ENCODE results near the gene FHAD1. TPM values are rescaled to one million over a fixed set of nuclear protein-coding genes. Genes with fewer than 3 reads are reported as not detected.
"Not testable (repeated sequence)": the region's sequence is repeated elsewhere in the genome, so short reads cannot be mapped to it uniquely, and the experiment has no call there.

Gene FHAD1
- total RNA-seq, 2 experiments from 2014 or later, result 0.34 to 0.64 TPM

DNA sequence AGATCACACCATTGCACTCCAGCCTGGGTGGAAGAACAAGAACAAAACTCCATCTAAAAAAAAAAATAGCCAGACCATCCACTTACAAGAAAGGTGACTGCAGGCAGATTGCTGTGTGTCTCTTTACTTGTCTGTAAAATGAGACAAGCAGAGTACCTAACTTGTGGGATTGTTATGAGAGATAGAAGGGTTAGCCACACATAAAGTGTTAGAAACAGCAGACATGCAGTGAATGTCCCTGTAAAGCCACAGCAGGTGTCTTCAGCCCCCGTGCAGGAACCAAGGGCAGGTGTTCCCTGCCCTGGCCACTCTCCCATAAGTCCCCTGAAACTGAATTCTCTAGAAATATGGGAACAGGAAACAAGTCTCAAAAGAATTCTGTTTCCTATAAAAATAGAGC, 121.9 kb downstream of the FHAD1 start:
- Mint-ChIP-seq H3K4me3 (no peak overlapping the region), H3K4me1 (no peaks in the 10 kb centered on the region), H3K9me3 (no peaks in the 10 kb centered on the region), H3K27ac (no peak overlapping the region), H3K27me3 (peaks cover 27% of the 10 kb centered on the region), H3K36me3 (no peaks in the 10 kb centered on the region)
- DNase-seq, result no peak
- POLR2A ChIA-PET, result no interaction called here
- no peak for ATAC-seq (ENCODE audit: low read depth)

DNA sequence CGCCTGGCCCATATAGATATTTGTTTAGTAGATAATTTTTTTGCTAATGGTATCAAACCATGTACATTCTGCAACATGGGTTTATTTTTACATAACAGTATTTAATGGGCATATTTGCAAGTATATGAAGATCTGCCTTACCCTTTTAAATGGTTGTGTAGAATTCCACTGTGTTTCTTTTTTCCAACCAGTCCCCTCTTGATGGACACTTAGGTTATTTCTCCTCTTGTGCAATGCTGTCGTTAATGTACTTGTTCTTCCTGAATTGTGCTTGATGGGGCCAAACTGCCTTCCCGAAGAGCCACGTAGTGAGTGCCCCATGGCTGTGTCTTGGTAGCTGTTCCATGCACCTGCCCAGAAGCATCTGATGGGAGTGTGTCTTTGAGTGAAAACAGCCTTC, 123.2 kb downstream of the FHAD1 start:
- POLR2A ChIA-PET, result no interaction called here
- Mint-ChIP-seq H3K4me1 (no peaks in the 10 kb centered on the region), H3K4me3 (no peak overlapping the region), H3K36me3 (no peaks in the 10 kb centered on the region), H3K27ac (no peak overlapping the region), H3K27me3 (peaks cover 23% of the 10 kb centered on the region), H3K9me3 (no peaks in the 10 kb centered on the region)
- no peak for DNase-seq
- no peak for ATAC-seq (ENCODE audit: low read depth)

DNA sequence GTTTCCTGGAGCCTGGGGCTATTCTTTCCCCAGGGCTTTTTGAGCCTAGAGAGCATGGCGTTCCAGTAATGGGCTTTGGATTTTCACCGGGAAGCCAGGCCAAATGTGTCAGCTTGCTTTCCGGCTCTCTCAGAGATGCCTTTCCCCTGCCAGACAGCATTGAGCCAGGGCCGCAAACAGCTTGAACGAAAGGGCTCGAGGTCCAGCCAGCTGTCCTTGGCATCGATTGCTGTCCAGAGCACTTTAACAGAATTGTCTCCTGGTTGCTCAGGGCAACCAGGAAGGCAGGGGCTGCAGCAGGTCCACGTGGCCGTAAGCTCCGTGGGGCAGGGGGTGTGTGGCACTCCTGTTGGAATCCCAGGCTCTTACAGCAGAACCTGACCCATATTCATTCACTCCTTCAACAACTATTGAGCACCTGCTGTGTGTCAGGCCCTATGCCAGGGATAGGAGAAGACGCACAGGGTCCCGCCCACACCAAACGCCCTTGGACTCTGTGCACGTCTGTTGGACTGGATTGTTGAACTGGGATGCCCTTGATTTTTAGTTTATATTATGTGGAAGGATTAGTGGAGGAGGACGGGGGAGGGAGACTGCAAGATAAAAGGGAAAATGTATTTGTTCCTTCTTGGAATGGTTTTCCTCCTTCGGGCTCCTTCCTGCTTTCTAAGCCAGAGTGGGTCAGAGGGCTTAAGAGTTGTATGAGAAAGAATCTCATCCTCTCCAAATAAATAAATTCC, 123.9 kb downstream of the FHAD1 start:
- Mint-ChIP-seq H3K4me3 (no peak overlapping the region), H3K36me3 (no peaks in the 10 kb centered on the region), H3K9me3 (no peaks in the 10 kb centered on the region), H3K27me3 (peaks cover 23% of the 10 kb centered on the region), H3K27ac (no peak overlapping the region), H3K4me1 (no peaks in the 10 kb centered on the region)
- ATAC-seq (ENCODE audit: low read depth) (no peak), DNase-seq (no peak)
- POLR2A ChIA-PET, result no interaction called here

DNA sequence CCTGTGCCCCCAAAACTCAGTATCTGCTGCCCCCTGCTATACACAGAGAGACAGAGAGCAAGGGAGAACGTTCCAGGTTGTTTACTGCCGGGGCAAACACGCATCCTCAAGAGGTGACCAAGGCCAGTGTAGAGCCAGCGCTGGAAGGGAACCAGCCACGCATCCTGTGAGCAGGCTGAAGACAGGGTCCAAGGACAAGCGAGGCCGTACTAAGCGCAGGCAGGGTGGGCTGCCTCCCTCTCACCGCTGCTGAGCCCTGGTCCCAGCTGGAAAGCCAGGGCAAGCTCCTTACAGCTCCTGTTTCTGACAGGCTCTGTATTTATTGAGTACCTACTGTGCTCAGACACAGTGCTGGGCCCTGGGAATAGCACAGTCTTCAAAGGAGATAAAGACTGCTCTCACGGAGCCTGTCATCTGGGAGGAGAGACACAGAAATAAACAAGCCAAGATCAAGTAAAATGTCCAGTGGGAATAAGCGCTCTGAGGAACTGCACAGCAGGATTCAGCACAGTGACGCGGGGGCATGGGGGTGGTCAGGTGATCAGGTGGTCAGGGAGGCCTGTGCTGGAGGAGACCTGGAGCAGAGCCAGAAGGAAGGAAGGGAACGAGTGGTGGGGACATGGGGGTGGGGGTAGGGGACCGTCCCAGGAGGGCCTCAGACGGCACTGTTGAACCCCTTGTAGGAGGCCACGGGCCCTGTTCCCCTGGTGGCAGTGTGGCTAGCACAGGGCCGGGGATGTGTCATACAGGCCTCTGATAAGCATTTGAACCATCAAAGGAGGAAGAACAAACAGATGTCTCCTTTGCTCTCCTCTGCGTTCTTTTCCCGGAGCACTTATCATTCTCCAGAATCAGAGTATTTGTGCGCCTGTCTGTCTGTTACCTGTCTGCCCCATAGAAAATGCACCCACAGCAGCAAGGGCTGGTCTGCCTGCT, 124.9 kb downstream of the FHAD1 start:
- Mint-ChIP-seq H3K36me3 (no peaks in the 10 kb centered on the region), H3K27ac (no peak overlapping the region), H3K27me3 (peaks cover 23% of the 10 kb centered on the region), H3K4me3 (no peak overlapping the region), H3K9me3 (no peaks in the 10 kb centered on the region), H3K4me1 (no peaks in the 10 kb centered on the region)
- DNase-seq (no peak), ATAC-seq (ENCODE audit: low read depth) (no peak)
- POLR2A ChIA-PET, result no interaction called here

DNA sequence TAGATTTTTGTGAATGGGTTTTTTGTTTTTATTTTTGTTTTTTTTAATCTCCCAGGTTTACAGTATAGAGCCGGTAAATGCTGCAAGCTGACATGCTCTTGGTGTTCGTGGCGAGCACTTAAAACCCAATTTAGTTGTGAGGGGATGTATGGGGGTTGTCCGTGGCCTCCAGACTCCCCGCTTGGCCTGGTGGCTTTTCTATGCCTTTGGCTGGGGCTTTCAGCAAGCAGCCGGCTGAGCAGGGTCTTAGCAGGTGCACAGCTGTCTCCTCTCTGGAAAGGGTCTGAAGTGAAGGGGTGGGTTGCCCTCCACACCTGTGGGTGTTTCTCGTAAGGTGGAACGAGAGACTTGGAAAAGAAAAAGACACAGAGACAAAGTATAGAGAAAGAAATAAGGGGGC, 131.7 kb downstream of the FHAD1 start:
- H3K4me1 Mint-ChIP-seq, result no peaks in the 10 kb centered on the region
- DNase-seq (no peak), ATAC-seq (ENCODE audit: low read depth) (no peak)
- H3K4me3 Mint-ChIP-seq, result no peak overlapping the region
- POLR2A ChIA-PET, result no interaction called here
- no peaks in the 10 kb centered on the region for H3K36me3 Mint-ChIP-seq
- no peaks in the 10 kb centered on the region for H3K9me3 Mint-ChIP-seq
- H3K27ac Mint-ChIP-seq, result no peak overlapping the region
- H3K27me3 Mint-ChIP-seq, result peaks cover 27% of the 10 kb centered on the region

DNA sequence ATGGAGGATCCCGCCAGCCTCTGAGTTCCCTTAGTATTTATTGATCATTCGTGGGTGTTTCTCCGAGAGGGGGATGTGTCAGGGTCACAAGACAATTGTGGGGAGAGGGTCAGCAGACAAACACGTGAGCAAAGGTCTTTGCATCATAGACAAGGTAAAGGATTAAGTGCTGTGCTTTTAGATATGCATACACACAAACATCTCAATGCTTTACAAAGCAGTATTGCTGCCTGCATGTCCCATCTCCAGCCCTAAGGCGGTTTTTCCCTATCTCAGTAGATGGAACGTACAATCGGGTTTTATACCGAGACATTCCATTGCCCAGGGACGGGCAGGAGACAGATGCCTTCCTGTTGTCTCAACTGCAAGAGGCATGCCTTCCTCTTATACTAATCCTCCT, 132.1 kb downstream of the FHAD1 start:
- POLR2A ChIA-PET; DNase-seq; H3K4me3 Mint-ChIP-seq; H3K27ac Mint-ChIP-seq; H3K36me3 Mint-ChIP-seq; ATAC-seq (ENCODE audit: low read depth); H3K4me1 Mint-ChIP-seq; H3K9me3 Mint-ChIP-seq: not testable (repeated sequence)
- H3K27me3 Mint-ChIP-seq, result peaks cover 31% of the 10 kb centered on the region

DNA sequence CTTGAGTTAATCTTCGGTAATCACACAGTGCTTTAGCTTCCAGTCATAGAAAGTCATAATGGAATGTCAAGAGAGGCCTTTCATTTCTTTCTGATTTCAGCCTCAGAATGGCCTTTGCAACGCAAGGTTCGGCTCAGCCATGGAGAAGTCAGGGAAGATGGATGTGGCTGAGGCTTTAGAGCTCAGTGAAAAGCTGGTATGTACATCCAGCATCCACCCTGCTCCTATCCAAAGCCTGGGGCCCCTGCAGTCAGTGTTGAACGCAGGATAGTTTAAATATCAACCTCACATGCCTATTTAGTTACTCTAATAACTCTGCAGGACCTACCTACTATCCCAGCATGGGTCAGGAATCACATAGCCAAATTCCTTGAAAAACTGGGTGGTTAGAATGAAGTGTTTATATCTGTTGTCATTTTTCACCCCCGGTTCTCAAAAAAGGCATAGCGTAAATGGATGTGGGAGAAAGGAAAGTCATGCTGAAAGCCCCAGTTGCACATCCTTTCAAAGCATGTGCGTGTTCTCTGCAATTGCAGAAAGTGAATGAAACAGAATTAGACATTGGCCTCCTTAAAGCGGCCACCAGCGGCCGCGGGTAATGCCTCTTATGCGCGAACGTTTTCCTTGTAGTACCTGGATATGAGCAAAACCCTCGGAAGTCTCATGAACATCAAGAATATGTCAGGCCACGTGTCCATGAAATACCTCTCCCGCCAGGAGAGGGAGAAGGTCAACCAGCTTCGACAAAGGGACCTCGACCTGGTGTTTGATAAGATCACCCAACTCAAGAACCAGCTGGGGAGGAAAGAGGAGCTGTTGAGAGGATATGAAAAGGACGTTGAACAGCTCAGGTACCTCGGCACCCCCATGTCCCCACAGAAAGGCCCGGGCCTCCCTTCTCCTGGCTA, 133.8 kb downstream of the FHAD1 start:
- POLR2A ChIA-PET, result no interaction called here
- H3K36me3 Mint-ChIP-seq, result no peaks in the 10 kb centered on the region
- DNase-seq, result no peak
- H3K27ac Mint-ChIP-seq, result no peak overlapping the region
- peaks cover 3% of the 10 kb centered on the region for H3K4me1 Mint-ChIP-seq
- H3K27me3 Mint-ChIP-seq, result peaks cover 41% of the 10 kb centered on the region
- no peak overlapping the region for H3K4me3 Mint-ChIP-seq
- no peaks in the 10 kb centered on the region for H3K9me3 Mint-ChIP-seq
- ATAC-seq (ENCODE audit: low read depth), result no peak

DNA sequence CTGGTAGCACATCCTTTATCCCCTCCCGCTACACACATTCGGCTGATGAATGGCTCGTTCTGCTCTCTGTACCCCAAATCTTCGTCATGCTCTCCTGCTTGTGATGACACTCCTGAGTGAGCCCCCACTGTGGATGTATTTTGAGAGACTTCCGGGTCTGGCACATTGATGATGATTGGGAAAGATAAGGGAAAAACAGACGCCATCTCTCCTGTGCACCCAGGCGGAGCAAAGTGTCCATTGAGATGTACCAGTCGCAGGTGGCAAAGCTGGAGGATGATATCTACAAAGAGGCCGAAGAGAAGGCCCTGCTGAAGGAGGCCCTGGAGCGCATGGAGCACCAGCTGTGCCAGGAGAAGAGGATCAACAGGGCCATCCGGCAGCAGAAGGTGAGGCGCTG, 134.8 kb downstream of the FHAD1 start:
- Mint-ChIP-seq H3K27me3 (peaks cover 48% of the 10 kb centered on the region), H3K36me3 (no peaks in the 10 kb centered on the region), H3K4me1 (peaks cover 4% of the 10 kb centered on the region), H3K9me3 (no peaks in the 10 kb centered on the region), H3K4me3 (no peak overlapping the region), H3K27ac (no peak overlapping the region)
- POLR2A ChIA-PET, result no interaction called here
- ATAC-seq (ENCODE audit: low read depth) (no peak), DNase-seq (no peak)

DNA sequence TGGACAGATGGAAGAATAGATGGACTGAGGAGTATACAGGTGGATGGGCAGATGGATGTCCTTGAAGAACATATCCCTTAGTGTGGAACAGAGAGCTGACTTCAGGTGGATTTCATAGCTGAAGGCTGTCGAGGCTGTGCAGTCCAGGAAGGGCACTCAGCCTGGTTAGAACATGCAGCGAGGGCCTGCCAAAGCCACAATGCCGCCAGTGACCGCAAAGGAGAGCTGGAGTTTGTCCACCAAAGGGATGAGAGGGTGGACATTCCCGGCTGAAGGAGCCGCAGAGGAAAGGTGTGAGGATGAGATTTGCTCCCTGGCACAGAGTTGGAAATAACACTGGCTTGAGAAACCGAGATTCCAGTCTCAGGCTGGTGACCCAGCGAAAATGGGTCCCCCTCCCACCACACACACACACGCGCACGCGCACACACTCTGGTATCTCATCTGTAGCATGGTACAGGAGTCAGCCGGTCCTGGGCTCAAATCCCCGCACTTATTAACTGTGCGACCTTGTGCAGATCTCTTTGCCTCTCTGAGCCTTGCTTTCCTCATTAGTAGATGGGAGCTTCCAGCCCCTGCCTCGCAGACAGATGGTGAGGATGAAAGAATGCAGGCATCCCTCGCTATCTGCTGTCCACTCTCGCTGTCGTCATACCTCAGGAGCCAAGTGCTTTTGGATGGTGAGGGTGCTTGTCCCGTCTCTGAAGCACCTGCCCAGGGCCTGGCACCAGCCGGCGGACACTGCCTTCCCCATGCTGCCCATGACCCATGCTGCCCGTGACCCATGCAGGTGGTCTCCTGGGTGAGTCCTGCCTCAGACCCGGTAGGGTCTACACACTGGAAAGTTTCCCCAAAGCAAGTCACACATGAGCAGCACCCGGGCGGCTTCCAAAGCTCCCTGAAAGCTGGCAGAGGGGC, 135.8 kb downstream of the FHAD1 start:
- ATAC-seq (ENCODE audit: low read depth), result no peak
- Mint-ChIP-seq H3K9me3 (no peaks in the 10 kb centered on the region), H3K4me3 (no peak overlapping the region), H3K27ac (no peak overlapping the region), H3K4me1 (peaks cover 4% of the 10 kb centered on the region), H3K36me3 (no peaks in the 10 kb centered on the region), H3K27me3 (peaks cover 45% of the 10 kb centered on the region)
- DNase-seq, result no peak
- POLR2A ChIA-PET, result no interaction called here

DNA sequence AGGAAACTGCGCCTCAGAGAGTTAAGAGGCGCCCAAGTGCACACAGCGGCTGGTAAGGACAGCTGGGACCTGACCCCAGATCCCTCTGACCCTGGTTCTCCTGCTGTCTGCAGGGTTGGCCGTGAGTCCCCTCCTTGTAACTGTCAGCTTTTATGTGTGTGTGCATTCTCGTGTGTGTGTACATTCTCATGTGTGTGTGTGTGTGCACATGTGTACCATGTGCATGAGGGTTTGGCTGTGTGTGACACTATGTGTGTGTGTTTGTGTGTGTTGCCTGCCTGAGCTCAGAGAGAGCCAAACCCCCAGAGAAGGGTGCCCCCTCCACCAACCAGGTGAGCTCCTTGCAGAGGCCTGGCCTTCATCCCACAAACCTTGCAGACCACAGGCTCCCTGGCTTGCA, 136.8 kb downstream of the FHAD1 start:
- H3K4me1 Mint-ChIP-seq, result peaks cover 4% of the 10 kb centered on the region
- ATAC-seq (ENCODE audit: low read depth), result no peak
- H3K36me3 Mint-ChIP-seq, result no peaks in the 10 kb centered on the region
- H3K9me3 Mint-ChIP-seq, result no peaks in the 10 kb centered on the region
- H3K27me3 Mint-ChIP-seq, result peaks cover 43% of the 10 kb centered on the region
- no peak for DNase-seq
- no peak overlapping the region for H3K27ac Mint-ChIP-seq
- no peak overlapping the region for H3K4me3 Mint-ChIP-seq
- POLR2A ChIA-PET, result no interaction called here

DNA sequence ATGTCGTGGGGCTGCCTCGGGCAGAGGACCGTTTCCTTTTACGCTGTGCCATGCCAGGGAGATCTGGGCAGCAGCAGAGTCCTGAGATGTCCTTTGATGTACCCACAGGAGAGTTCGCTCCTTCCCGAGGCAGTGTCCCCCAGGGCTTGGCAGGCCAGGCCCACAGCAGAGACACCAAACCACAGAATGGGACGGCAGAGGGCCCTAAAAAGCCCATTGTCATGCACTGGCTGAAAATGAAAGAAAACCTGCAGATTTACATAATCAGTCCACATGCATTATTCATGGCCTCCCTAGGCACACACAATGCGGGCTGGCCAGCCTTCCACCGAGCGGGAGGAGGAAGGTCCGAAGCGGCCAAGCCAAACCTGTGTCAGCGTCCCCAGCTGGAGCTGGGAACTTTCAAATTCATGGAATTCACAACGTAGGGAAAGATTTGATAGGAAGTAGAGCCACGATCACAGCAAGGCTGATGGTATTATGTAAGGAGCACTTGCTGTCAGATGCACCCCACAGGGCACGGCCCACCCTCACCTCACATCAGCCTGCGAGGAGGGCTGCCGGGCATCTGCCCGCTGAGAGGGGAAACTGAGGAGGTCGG, 137.4 kb downstream of the FHAD1 start:
- Mint-ChIP-seq H3K9me3 (no peaks in the 10 kb centered on the region), H3K27me3 (peaks cover 46% of the 10 kb centered on the region), H3K4me3 (peak overlapping the region; percentile 68), H3K27ac (no peak overlapping the region), H3K36me3 (no peaks in the 10 kb centered on the region), H3K4me1 (peaks cover 4% of the 10 kb centered on the region)
- peak; percentile 27 for ATAC-seq (ENCODE audit: low read depth)
- POLR2A ChIA-PET, result no interaction called here
- no peak for DNase-seq

DNA sequence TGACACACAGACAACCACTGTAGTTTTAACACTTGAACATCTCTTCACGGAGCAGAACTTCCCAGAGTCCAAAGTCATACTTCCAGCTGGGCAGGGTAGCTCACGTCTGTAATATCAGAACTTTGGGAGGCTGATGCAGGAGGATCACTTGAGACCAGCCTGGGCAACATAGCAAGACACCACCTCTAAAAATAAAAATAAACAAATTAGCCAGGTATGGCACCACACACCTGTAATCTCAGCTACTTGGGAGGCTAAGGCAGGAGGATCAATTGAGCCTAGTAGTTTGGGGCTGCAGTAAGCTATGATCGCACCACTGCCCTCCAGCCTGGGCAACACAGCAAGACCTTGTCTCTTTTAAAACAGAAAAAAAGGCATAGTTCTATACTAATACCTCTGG, 138.4 kb downstream of the FHAD1 start:
- POLR2A ChIA-PET, result interaction anchor here (1.1 kb wide), 1 partner anchor 27 kb away, joined by 3 read pairs; no protein-coding TSS in a partner anchor
- Mint-ChIP-seq H3K36me3 (no peaks in the 10 kb centered on the region), H3K4me3 (no peak overlapping the region)

More for the DNA sequence above, 138.4 kb downstream of the FHAD1 start:
- Mint-ChIP-seq H3K27me3 (peaks cover 40% of the 10 kb centered on the region), H3K4me1 (peaks cover 4% of the 10 kb centered on the region), H3K9me3 (no peaks in the 10 kb centered on the region), H3K27ac (no peak overlapping the region)
- no peak for DNase-seq
- ATAC-seq (ENCODE audit: low read depth), result no peak

Data from activated naive CD8-positive, alpha-beta T cell treated with anti-CD3 and anti-CD28 coated beads, Interleukin-2, amount 10 ng/mL, durations not matched to agents 7 days and 5 days (primary cell).